Measurements from ENCODE around the gene CALD1.

CALD1 gene

DNA sequence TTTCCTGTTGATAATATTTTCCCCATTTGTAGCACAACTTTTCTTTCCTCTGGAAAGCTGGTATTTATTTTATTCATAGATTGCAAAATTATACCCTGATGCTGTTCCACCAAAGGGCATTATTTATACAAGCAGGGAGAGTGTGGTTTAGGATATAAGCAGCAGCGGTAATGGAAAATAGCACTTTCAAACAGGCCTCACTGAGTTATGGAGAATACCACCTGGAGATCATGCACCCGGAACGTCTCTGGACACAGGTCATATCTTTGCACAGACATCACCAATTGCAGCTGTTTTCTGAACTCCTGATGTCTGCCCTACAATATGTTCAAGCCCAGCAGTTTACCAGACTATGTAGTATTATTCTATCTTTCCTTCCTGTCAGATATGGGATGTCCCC, 2.0 kb upstream of the CALD1 start:
- Histone ChIP-seq H3F3A (ENCODE audit: low read depth) (no peaks in the 10 kb centered on the region), H3K79me2 (ENCODE audit: insufficient read depth, low read length) (no peaks in the 10 kb centered on the region), H3K36me3 (ENCODE audit: insufficient read depth, low read length) (no peaks in the 10 kb centered on the region), H3K4me2 (ENCODE audit: low read depth, low read length, poor library complexity, severe bottlenecking) (no peak overlapping the region), H3K4me3 (ENCODE audit: low read length, poor library complexity, severe bottlenecking) (no peak overlapping the region), H3K9ac (ENCODE audit: low read depth, low read length, poor library complexity, severe bottlenecking) (no peak overlapping the region), H3K9me3 (ENCODE audit: insufficient read depth, low read depth, low read length) (no peaks in the 10 kb centered on the region), H4K20me1 (ENCODE audit: insufficient read depth, low read length, poor library complexity, severe bottlenecking) (no peaks in the 10 kb centered on the region), H3K4me1 (ENCODE audit: insufficient read depth, low read length, poor library complexity, severe bottlenecking) (no peaks in the 10 kb centered on the region), H3K27me3 (ENCODE audit: insufficient read depth, low read length, poor library complexity, severe bottlenecking) (no peaks in the 10 kb centered on the region), H2AFZ (ENCODE audit: low read length) (no peak overlapping the region), H3K9me2 (replicated peaks; ENCODE audit: low read depth, low read length) (0 out of 2 replicates have a peak, but pooled peaks cover 3% of the 10 kb centered on the region)
- TF ChIP-seq, protein P1, sequence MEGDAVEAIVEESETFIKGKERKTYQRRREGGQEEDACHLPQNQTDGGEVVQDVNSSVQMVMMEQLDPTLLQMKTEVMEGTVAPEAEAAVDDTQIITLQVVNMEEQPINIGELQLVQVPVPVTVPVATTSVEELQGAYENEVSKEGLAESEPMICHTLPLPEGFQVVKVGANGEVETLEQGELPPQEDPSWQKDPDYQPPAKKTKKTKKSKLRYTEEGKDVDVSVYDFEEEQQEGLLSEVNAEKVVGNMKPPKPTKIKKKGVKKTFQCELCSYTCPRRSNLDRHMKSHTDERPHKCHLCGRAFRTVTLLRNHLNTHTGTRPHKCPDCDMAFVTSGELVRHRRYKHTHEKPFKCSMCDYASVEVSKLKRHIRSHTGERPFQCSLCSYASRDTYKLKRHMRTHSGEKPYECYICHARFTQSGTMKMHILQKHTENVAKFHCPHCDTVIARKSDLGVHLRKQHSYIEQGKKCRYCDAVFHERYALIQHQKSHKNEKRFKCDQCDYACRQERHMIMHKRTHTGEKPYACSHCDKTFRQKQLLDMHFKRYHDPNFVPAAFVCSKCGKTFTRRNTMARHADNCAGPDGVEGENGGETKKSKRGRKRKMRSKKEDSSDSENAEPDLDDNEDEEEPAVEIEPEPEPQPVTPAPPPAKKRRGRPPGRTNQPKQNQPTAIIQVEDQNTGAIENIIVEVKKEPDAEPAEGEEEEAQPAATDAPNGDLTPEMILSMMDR (conservative IDR thresholded peaks at IDR 0.05; ENCODE audit: low read length), result no peak
- TF ChIP-seq EZH2phosphoT487 (IDR thresholded peaks at IDR 0.05; ENCODE audit: borderline replicate concordance), result no peak

DNA sequence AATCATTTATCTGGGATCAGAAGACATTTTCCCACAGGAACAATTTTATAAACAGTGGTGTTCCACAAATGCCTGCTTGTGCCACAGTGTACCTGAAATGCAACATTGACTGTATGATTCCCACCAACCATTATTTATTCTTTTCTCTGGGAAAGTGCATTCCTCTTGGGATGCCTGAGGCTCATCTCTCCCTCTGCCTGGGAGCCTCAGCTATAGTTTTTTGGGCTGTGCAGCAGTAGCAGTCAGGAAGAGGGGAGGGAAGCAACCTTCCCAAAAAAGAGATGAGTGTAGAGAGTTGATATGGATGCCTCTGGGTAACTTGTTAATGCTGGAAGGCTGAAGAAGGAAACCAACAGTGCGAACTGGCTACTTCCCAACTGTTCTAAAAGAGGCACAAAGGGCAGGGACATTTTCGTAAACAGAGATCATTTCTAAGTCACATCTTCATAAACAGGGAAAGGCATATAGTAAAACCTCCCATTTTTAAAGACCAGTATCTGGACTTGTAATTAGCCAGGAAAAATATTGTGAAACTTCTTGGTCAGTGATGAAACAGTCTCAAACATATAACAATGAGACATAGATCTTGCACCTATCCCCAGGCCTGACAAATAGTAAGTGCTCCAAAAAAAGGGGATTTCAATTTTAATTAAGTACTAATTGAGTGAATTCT, 1.4 kb upstream of the CALD1 start:
- H3K36me3 ChIP-seq (ENCODE audit: insufficient read depth, low read length), result no peaks in the 10 kb centered on the region
- H3K4me1 ChIP-seq (ENCODE audit: insufficient read depth, low read length, poor library complexity, severe bottlenecking), result no peaks in the 10 kb centered on the region
- H2AFZ ChIP-seq (ENCODE audit: low read length), result no peak overlapping the region
- no peaks in the 10 kb centered on the region for H3K9me3 ChIP-seq (ENCODE audit: insufficient read depth, low read depth, low read length)
- no peaks in the 10 kb centered on the region for H3F3A ChIP-seq (ENCODE audit: low read depth)
- 0 out of 2 replicates have a peak, but pooled peaks cover 3% of the 10 kb centered on the region for H3K9me2 ChIP-seq (replicated peaks; ENCODE audit: low read depth, low read length)
- H3K9ac ChIP-seq (ENCODE audit: low read depth, low read length, poor library complexity, severe bottlenecking), result no peak overlapping the region
- H3K79me2 ChIP-seq (ENCODE audit: insufficient read depth, low read length), result no peaks in the 10 kb centered on the region
- H3K4me2 ChIP-seq (ENCODE audit: low read depth, low read length, poor library complexity, severe bottlenecking), result no peak overlapping the region
- TF ChIP-seq, protein P1 (conservative IDR thresholded peaks at IDR 0.05; ENCODE audit: low read length), result no peak
- no peaks in the 10 kb centered on the region for H4K20me1 ChIP-seq (ENCODE audit: insufficient read depth, low read length, poor library complexity, severe bottlenecking)
- H3K27me3 ChIP-seq (ENCODE audit: insufficient read depth, low read length, poor library complexity, severe bottlenecking), result no peaks in the 10 kb centered on the region
- no peak overlapping the region for H3K4me3 ChIP-seq (ENCODE audit: low read length, poor library complexity, severe bottlenecking)

DNA sequence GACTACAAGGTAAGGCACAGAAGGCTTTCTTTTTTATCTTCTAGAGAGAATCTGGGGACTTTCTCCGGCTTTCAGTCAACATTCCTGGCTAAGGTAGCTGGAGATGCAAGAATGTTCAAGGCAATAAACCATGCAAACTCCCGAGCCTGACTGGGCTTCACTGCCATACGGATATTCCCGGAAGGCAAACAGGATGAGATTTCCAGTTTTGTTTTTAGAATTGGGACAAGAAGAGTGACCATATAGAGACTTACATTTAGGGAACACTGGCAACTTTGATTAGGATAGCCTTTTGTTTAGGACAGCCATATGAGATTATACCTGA, 269 bp downstream of the CALD1 start:
- Histone ChIP-seq H3K27me3 (ENCODE audit: insufficient read depth, low read length, poor library complexity, severe bottlenecking) (no peaks in the 10 kb centered on the region), H3K4me1 (ENCODE audit: insufficient read depth, low read length, poor library complexity, severe bottlenecking) (no peaks in the 10 kb centered on the region), H3F3A (ENCODE audit: low read depth) (no peaks in the 10 kb centered on the region), H3K79me2 (ENCODE audit: insufficient read depth, low read length) (no peaks in the 10 kb centered on the region), H3K9me2 (replicated peaks; ENCODE audit: low read depth, low read length) (0 out of 2 replicates have a peak, but pooled peaks cover 3% of the 10 kb centered on the region), H3K9me3 (ENCODE audit: insufficient read depth, low read depth, low read length) (no peaks in the 10 kb centered on the region), H3K9ac (ENCODE audit: low read depth, low read length, poor library complexity, severe bottlenecking) (no peak overlapping the region), H2AFZ (ENCODE audit: low read length) (no peak overlapping the region), H4K20me1 (ENCODE audit: insufficient read depth, low read length, poor library complexity, severe bottlenecking) (no peaks in the 10 kb centered on the region), H3K4me3 (ENCODE audit: low read length, poor library complexity, severe bottlenecking) (no peak overlapping the region), H3K4me2 (ENCODE audit: low read depth, low read length, poor library complexity, severe bottlenecking) (no peak overlapping the region), H3K36me3 (ENCODE audit: insufficient read depth, low read length) (no peaks in the 10 kb centered on the region)
- no peak for TF ChIP-seq EZH2phosphoT487 (IDR thresholded peaks at IDR 0.05; ENCODE audit: borderline replicate concordance)
- TF ChIP-seq, protein P1 (conservative IDR thresholded peaks at IDR 0.05; ENCODE audit: low read length), result no peak

Measured in Loucy (cell line).